A549 (cell line): ENCODE results near the gene KRTAP12-4. TPM values are rescaled to one million over a fixed set of nuclear protein-coding genes. Genes with fewer than 3 reads are reported as not detected.

ENCODE experiments used
- ATAC-seq, 2 experiments: fragments of 200-7000 bp in 1 of 2; fragments of >200 bp in 1 of 2; cut with Nextera tagmentation in 1 of 2; cut with Tn5 transposase in 1 of 2; 3 replicates each; pipeline versions ENCODE4 v1.8.0 to v1.9.1; 2018 to 2020; ENCODE audit warnings: mild to moderate bottlenecking in 1 of 2, moderate library complexity in 1 of 2
- CTCF ChIA-PET: fragments of 300-600 bp; sonication (Branson Sonifier 250); formaldehyde crosslinking; extraction: SDS; loops from one replicate; lab custom pipeline; 2021; ENCODE audit warnings: antibody characterized with exemption, inconsistent platforms; lab: Yijun Ruan, JAX
- POLR2A ChIA-PET: fragments of 350-600 bp; formaldehyde crosslinking; extraction: SDS; loops from one replicate; lab custom pipeline; 2021; ENCODE audit warnings: antibody characterized with exemption, inconsistent platforms; lab: Yijun Ruan, JAX
- DNase-seq, 2 experiments: peaks; one replicate each; pipeline versions ENCODE4 v3.0.0 to v3.0.0-alpha.2; 2011 to 2016; ENCODE audit warnings: low read depth in 1 of 2, low spot score in 1 of 2
- FAIRE-seq: peaks from 2 replicates; lab custom pipeline; 2011; peaks lifted over from hg19 to GRCh38; lab: Jason Lieb, UNC
- H3K27ac ChIP-seq, 2 experiments: fragments of >200 bp; sonication (Bioruptor Twin); formaldehyde crosslinking; 3 replicates each; pipeline ENCODE4 v1.5.1; 2016 to 2017
- H3K4me1 ChIP-seq: fragments of >200 bp; sonication (Bioruptor Twin); formaldehyde crosslinking; 3 replicates; pipeline ENCODE4 v1.6.1; 2016
- H3K4me2 ChIP-seq: fragments of >200 bp; sonication (Bioruptor Twin); formaldehyde crosslinking; 3 replicates; pipeline ENCODE4 v1.6.1; 2016
- H3K4me3 ChIP-seq: fragments of >200 bp; sonication (Bioruptor Twin); formaldehyde crosslinking; 3 replicates; pipeline ENCODE4 v1.5.1; 2016
- H3K9me3 ChIP-seq: fragments of >200 bp; sonication (Bioruptor Twin); formaldehyde crosslinking; 3 replicates; pipeline ENCODE4 v1.6.1; 2016
- BCL3 ChIP-seq: fragments of >200 bp; sonication (Bioruptor Twin); formaldehyde crosslinking; IDR thresholded peaks from 3 replicates; pipeline ENCODE4 v1.6.1; 2016
- BHLHE40 ChIP-seq: IDR thresholded peaks from 2 replicates; pipeline ENCODE4 v1.6.1; 2012; ENCODE audit warnings: low read depth, low read length, inconsistent platforms
- CHD2 ChIP-seq: fragments of 150-350 bp; IDR thresholded peaks from 2 replicates; pipeline ENCODE4 v1.6.1; 2014; ENCODE audit warnings: low read length; ENCODE audit not compliant: partially characterized antibody
- CHD4 ChIP-seq: fragments of 200-600 bp; sonication (generic); IDR thresholded peaks from 2 replicates; pipeline ENCODE4 v1.6.1; 2016; ENCODE audit warnings: antibody characterized with exemption, mild to moderate bottlenecking, borderline replicate concordance
- ESRRA ChIP-seq: fragments of 150-350 bp; IDR thresholded peaks from 2 replicates; pipeline ENCODE4 v1.6.1; 2014; ENCODE audit warnings: mild to moderate bottlenecking, low read length, borderline replicate concordance
- FOSL2 ChIP-seq, 2 experiments: fragments of 450-650 bp in 1 of 2; fragments of >200 bp in 1 of 2; sonication (Bioruptor Twin) in 1 of 2; formaldehyde crosslinking; IDR thresholded peaks; 2 replicates each; pipeline versions ENCODE4 v1.5.0 to v1.6.1; 2016 to 2020; ENCODE audit warnings: mild to moderate bottlenecking in 1 of 2, moderate library complexity in 1 of 2
- FOXS1 ChIP-seq: fragments of 250-450 bp; sonication (Bioruptor Pico); IDR thresholded peaks from 2 replicates; pipeline ENCODE4 v1.5.0; 2020; ENCODE audit warnings: mild to moderate bottlenecking, moderate library complexity
- HEYL ChIP-seq: fragments of 250-450 bp; sonication (Bioruptor Pico); IDR thresholded peaks from 2 replicates; pipeline ENCODE4 v1.8.0; 2021; ENCODE audit warnings: mild to moderate bottlenecking, moderate library complexity
- HOXA7 ChIP-seq: fragments of 250-450 bp; sonication (Bioruptor Pico); IDR thresholded peaks from 2 replicates; pipeline ENCODE4 v1.5.0; 2020; ENCODE audit warnings: mild to moderate bottlenecking, moderate library complexity
- HOXB13 ChIP-seq: fragments of 250-450 bp; sonication (Bioruptor Pico); IDR thresholded peaks from 2 replicates; pipeline ENCODE4 v1.5.0; 2020; ENCODE audit warnings: low read depth, mild to moderate bottlenecking, moderate library complexity
- JUN ChIP-seq, 2 experiments: fragments of >200 bp; sonication (Bioruptor Twin); formaldehyde crosslinking; IDR thresholded peaks; 2 replicates in 1 of 2; 3 replicates in 1 of 2; pipeline ENCODE4 v1.6.1; 2016 to 2017
- KDM1A ChIP-seq: fragments of 200-600 bp; sonication (generic); IDR thresholded peaks from 2 replicates; pipeline ENCODE4 v1.6.1; 2016; ENCODE audit warnings: low read depth, mild to moderate bottlenecking
- KDM5A ChIP-seq: fragments of 200-600 bp; sonication (generic); IDR thresholded peaks from 2 replicates; pipeline ENCODE4 v1.6.1; 2016; ENCODE audit warnings: antibody characterized with exemption, mild to moderate bottlenecking
- MYC ChIP-seq: IDR thresholded peaks from 2 replicates; pipeline ENCODE4 v1.6.1; 2012; ENCODE audit warnings: mild to moderate bottlenecking, inconsistent platforms, low read length, improper control_type of control experiment, borderline replicate concordance
- NFE2L2 ChIP-seq: fragments of 150-350 bp; conservative IDR thresholded peaks from 2 replicates; pipeline ENCODE4 v1.6.1; 2014; ENCODE audit warnings: low read length
- NPAS2 ChIP-seq: fragments of 250-450 bp; sonication (Bioruptor Pico); IDR thresholded peaks from 2 replicates; pipeline ENCODE4 v1.8.0; 2022; ENCODE audit warnings: mild to moderate bottlenecking, moderate library complexity, borderline replicate concordance
- RAD21 ChIP-seq, 2 experiments: fragments of >200 bp in 1 of 2; sonication (Bioruptor Twin) in 1 of 2; formaldehyde crosslinking in 1 of 2; IDR thresholded peaks in 1 of 2; conservative IDR thresholded peaks in 1 of 2; 2 replicates in 1 of 2; 3 replicates in 1 of 2; pipeline ENCODE4 v1.6.1; 2012 to 2018; ENCODE audit warnings: inconsistent platforms in 1 of 2
- RCOR1 ChIP-seq: fragments of 150-350 bp; IDR thresholded peaks from 2 replicates; pipeline ENCODE4 v1.6.1; 2014; ENCODE audit warnings: antibody characterized with exemption, low read length, low read depth
- REST ChIP-seq: fragments of 200-600 bp; sonication (generic); IDR thresholded peaks from 2 replicates; pipeline ENCODE4 v1.6.1; 2016; ENCODE audit warnings: antibody characterized with exemption, mild to moderate bottlenecking, moderate library complexity
- RNF2 ChIP-seq: fragments of 200-600 bp; sonication (generic); IDR thresholded peaks from 2 replicates; pipeline ENCODE4 v1.6.1; 2016; ENCODE audit warnings: low read depth, mild to moderate bottlenecking, antibody characterized with exemption, moderate library complexity, borderline replicate concordance
- SMC3 ChIP-seq: fragments of >200 bp; sonication (Bioruptor Twin); formaldehyde crosslinking; IDR thresholded peaks from 3 replicates; pipeline ENCODE4 v1.6.1; 2018; ENCODE audit warnings: inconsistent platforms
- TP53 ChIP-seq: fragments of 250-450 bp; sonication (Bioruptor Pico); IDR thresholded peaks from 2 replicates; pipeline ENCODE4 v1.5.0; 2021; ENCODE audit warnings: mild to moderate bottlenecking, moderate library complexity
- ZFP36 ChIP-seq: fragments of 450-650 bp; IDR thresholded peaks from 2 replicates; pipeline ENCODE4 v1.6.1; 2014; ENCODE audit warnings: borderline replicate concordance; ENCODE audit not compliant: partially characterized antibody
- ZSCAN20 ChIP-seq: fragments of 250-450 bp; sonication (Bioruptor Pico); IDR thresholded peaks from 2 replicates; pipeline ENCODE4 v1.8.0; 2022; ENCODE audit warnings: mild to moderate bottlenecking, moderate library complexity
- WGBS: methylation state at CpG from one replicate; pipeline ENCODE4 v1.1.6; 2017; ENCODE audit errors: missing lambda C conversion rate; 5-methylcytosine and 5-hydroxymethylcytosine counted together
- polyA plus RNA-seq, 4 experiments: library from polyadenylated mRNA; depleted of rRNA in 3 of 4; stranded (reverse); fragments of >200 nt; fragmentation: RNase III in 1 of 4; extraction: RNeasy Plus Mini Kit Qiagen cat#74134 plus additional on column Dnase treatment in 1 of 4; gene quantifications; 2 replicates in 3 of 4; 3 replicates in 1 of 4; pipeline ENCODE4 v1.2.3, GENCODE V29; 2011 to 2017
- TF ChIP-seq, protein P1 (sequence below): fragments of 450-650 bp; IDR thresholded peaks from 2 replicates; pipeline ENCODE4 v1.6.1; 2014; ENCODE audit warnings: antibody characterized with exemption
- TF ChIP-seq, protein P2 (sequence below): IDR thresholded peaks from 2 replicates; pipeline ENCODE4 v1.6.1; 2012; ENCODE audit warnings: low read depth, borderline replicate concordance
- TF ChIP-seq, protein P3 (sequence below): fragments of >200 bp; sonication (Bioruptor Twin); formaldehyde crosslinking; IDR thresholded peaks from 3 replicates; pipeline ENCODE4 v1.5.1; 2016

The KRTAP12-4 gene
- polyA plus RNA-seq, 2 of the 4 experiments (the other 2 are of a cell fraction): not detected

GRCh38 chr21:44702973-44703730 lies 48.7 kb upstream of the KRTAP12-4 start:
- no peak for DNase-seq
- TF ChIP-seq BHLHE40: no peak
- TF ChIP-seq NFE2L2: no peak
- no peak for TF ChIP-seq JUN (IDR thresholded peaks at IDR 0.05)
- TF ChIP-seq RCOR1: no peak
- no peak for TF ChIP-seq CHD4
- TF ChIP-seq KDM5A: no peak
- no peak for TF ChIP-seq MYC
- TF ChIP-seq RAD21 (conservative IDR thresholded peaks at IDR 0.05 in 1 of 2, IDR thresholded peaks at IDR 0.05 in 1 of 2): no peak
- TF ChIP-seq, protein P1, sequence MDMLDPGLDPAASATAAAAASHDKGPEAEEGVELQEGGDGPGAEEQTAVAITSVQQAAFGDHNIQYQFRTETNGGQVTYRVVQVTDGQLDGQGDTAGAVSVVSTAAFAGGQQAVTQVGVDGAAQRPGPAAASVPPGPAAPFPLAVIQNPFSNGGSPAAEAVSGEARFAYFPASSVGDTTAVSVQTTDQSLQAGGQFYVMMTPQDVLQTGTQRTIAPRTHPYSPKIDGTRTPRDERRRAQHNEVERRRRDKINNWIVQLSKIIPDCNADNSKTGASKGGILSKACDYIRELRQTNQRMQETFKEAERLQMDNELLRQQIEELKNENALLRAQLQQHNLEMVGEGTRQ: no peak
- no peak for TF ChIP-seq ESRRA
- TF ChIP-seq HOXB13 (CRISPR knock-in tag): no peak
- TF ChIP-seq HOXA7 (CRISPR knock-in tag): no peak
- no peak for TF ChIP-seq FOSL2 (IDR thresholded peaks at IDR 0.05)
- no peak for TF ChIP-seq FOSL2 (CRISPR knock-in tag; IDR thresholded peaks at IDR 0.05)
- TF ChIP-seq ZFP36: no peak
- TF ChIP-seq NPAS2: no peak
- TF ChIP-seq, protein P2, sequence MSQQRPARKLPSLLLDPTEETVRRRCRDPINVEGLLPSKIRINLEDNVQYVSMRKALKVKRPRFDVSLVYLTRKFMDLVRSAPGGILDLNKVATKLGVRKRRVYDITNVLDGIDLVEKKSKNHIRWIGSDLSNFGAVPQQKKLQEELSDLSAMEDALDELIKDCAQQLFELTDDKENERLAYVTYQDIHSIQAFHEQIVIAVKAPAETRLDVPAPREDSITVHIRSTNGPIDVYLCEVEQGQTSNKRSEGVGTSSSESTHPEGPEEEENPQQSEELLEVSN: no peak
- TF ChIP-seq RNF2: no peak
- no peak for TF ChIP-seq BCL3
- TF ChIP-seq, all 56 proteins: peak for 0
- ChIA-PET CTCF (no interaction called here), POLR2A (no interaction called here)
- FAIRE-seq (no peak), ATAC-seq (peak in 1 of 2 experiments; percentile 36; a peak in 2 of 6 replicates)
- Histone ChIP-seq H3K4me3 (no peak overlapping the region), H3K27ac (no peak overlapping the region), H3K9me3 (no peaks in the 10 kb centered on the region), H3K4me2 (no peak overlapping the region), H3K4me1 (no peaks in the 10 kb centered on the region)
- WGBS: 44% methylated on average over 10 of the region's 16 CpGs

GRCh38 chr21:44702111-44702972 lies 47.9 kb upstream of the KRTAP12-4 start:
- no peak overlapping the region for H3K4me3 ChIP-seq
- DNase-seq: no peak
- no peaks in the 10 kb centered on the region for H3K4me1 ChIP-seq
- POLR2A ChIA-PET: no interaction called here
- no peak for FAIRE-seq
- 69% methylated on average over 6 of the region's 22 CpGs for WGBS
- peak in 1 of 2 experiments; percentile 22; a peak in 2 of 6 replicates for ATAC-seq
- no peak overlapping the region for H3K4me2 ChIP-seq
- no peak overlapping the region for H3K27ac ChIP-seq
- H3K9me3 ChIP-seq: no peaks in the 10 kb centered on the region
- CTCF ChIA-PET: no interaction called here
- TF ChIP-seq, protein P3, sequence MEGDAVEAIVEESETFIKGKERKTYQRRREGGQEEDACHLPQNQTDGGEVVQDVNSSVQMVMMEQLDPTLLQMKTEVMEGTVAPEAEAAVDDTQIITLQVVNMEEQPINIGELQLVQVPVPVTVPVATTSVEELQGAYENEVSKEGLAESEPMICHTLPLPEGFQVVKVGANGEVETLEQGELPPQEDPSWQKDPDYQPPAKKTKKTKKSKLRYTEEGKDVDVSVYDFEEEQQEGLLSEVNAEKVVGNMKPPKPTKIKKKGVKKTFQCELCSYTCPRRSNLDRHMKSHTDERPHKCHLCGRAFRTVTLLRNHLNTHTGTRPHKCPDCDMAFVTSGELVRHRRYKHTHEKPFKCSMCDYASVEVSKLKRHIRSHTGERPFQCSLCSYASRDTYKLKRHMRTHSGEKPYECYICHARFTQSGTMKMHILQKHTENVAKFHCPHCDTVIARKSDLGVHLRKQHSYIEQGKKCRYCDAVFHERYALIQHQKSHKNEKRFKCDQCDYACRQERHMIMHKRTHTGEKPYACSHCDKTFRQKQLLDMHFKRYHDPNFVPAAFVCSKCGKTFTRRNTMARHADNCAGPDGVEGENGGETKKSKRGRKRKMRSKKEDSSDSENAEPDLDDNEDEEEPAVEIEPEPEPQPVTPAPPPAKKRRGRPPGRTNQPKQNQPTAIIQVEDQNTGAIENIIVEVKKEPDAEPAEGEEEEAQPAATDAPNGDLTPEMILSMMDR: no peak
- TF ChIP-seq CHD2: no peak
- TF ChIP-seq SMC3: no peak
- TF ChIP-seq ZSCAN20: no peak
- no peak for TF ChIP-seq HEYL (CRISPR knock-in tag)
- TF ChIP-seq MYC: no peak
- TF ChIP-seq REST: no peak
- TF ChIP-seq KDM1A: no peak
- no peak for TF ChIP-seq TP53 (CRISPR knock-in tag)
- TF ChIP-seq FOXS1 (CRISPR knock-in tag): no peak
- no peak for TF ChIP-seq RAD21 (conservative IDR thresholded peaks at IDR 0.05 in 1 of 2, IDR thresholded peaks at IDR 0.05 in 1 of 2)
